B cell (primary cell): ENCODE results near the gene HPS1.

Source experiments
- CTCF ChIP-seq: fragments of 200-600 bp; IDR thresholded peaks from one replicate; pipeline ENCODE4 v1.8.0; 2022; ENCODE audit warnings: antibody characterized with exemption, mild to moderate bottlenecking
- EZH2 ChIP-seq: IDR thresholded peaks from 2 replicates; pipeline ENCODE4 v1.6.1; 2012; ENCODE audit warnings: borderline replicate concordance, low read depth, mild to moderate bottlenecking, moderate library complexity, low read length; ENCODE audit not compliant: insufficient read depth, poor library complexity, severe bottlenecking

- TF ChIP-seq CTCF: no peak
- no peak for TF ChIP-seq EZH2
Measured at GRCh38 chr10:98463976-98464754, 17.4 kb upstream of the HPS1 start.
